Jurkat, Clone E6-1 (cell line): ENCODE results near the gene SORCS1.

ENCODE experiments used
- DNase-seq: peaks from one replicate; pipeline ENCODE4 v3.0.0-alpha.2; 2011; ENCODE audit warnings: low read depth, low spot score
- H3K4me3 ChIP-seq: 2 replicates; pipeline ENCODE4 v1.5.1; 2011; ENCODE audit warnings: mild to moderate bottlenecking, low read length, control low read depth, moderate library complexity

Gene SORCS1

DNA sequence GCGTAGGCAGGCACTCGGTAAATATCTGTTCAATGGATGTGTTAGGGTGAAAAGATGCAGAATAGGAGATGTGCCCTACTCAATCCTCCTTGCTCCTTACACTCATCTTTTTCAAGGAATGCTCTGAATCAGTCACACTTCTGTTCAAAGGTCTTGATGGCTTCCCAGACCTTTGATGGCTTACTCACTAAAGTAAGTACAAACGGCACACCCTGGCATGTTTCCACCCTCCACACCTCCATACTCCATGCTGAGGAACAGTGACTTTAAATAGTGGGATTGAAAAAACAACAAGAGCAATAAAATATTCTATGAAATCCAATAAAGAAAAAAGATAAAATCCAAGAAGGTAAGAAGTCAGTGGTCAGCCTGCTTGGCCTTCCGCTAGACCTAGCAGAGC, 569.2 kb downstream of the SORCS1 start:
- H3K4me3 ChIP-seq: no peak overlapping the region
- DNase-seq: no peak

- no peak for DNase-seq
- no peak overlapping the region for H3K4me3 ChIP-seq
These were observed 570.6 kb downstream of the SORCS1 start for GRCh38 chr10:106593876-106594275.

DNA sequence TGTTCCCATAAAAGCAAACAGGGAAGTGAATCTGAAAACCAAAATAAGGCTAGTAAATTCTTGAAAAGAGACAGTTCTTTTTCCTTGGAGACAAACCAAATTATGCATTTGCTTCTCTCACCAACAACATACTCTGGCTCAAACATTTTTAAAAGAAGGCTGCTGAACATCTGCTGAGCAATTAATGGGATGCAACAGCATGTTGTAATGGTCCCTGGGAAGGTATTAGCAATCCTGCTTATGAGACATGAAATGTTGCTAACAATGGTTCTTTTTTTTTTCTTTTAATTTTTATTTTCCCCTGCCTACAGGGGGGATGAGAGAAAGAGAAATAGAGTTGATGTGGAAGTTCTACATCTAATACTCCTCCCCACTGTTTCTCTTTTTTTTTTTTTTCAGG, 572.1 kb downstream of the SORCS1 start:
- H3K4me3 ChIP-seq: no peak overlapping the region
- DNase-seq: no peak

- H3K4me3 ChIP-seq: no peak overlapping the region
- no peak for DNase-seq
These were observed 582.2 kb downstream of the SORCS1 start for GRCh38 chr10:106582291-106582690.

- no peak overlapping the region for H3K4me3 ChIP-seq
These were observed 586.8 kb downstream of the SORCS1 start for GRCh38 chr10:106577756-106578155.

DNA sequence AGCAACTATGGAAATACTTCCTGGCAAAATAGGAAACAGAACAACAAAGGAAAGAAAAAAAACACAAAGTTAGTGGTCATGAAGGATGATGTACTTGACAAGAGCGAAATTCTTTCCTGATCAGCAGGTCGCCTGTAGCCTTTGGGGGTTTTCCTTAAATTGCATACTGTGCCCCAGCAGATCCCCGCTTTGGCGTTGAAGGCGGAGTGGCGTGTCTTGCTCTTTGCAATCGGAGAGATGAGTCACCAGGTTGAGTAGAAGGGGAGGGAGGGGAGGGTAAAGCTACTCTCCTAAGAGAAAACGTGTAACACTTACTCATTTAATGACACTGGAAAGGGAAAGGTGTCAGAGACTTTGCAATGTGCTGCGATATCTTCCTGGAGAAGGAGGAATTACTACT, 587.2 kb downstream of the SORCS1 start:
- no peak overlapping the region for H3K4me3 ChIP-seq
- no peak for DNase-seq

More at GRCh38 chr10:106577756-106578155, 586.8 kb downstream of the SORCS1 start:
- DNase-seq: no peak

DNA sequence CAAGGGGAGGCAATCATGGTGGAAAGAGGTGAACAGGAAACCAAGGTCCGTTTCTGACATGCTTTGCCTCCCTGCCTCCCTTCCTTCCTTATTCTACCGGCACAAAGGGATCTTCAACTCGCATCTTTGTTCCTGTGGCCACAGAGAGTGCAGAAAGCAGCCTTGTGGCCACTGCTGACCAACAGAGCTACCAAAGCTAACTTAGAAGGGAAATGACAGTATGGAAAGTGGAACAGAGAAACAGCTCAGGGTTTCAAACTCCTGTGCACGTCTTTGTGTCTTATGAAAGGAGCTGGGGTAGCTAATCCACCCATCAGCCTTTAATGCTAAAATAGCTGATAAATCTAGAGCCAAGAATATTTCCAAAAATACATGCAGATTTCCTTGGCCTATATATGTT, 588.0 kb downstream of the SORCS1 start:
- DNase-seq: no peak
- H3K4me3 ChIP-seq: no peak overlapping the region

DNA sequence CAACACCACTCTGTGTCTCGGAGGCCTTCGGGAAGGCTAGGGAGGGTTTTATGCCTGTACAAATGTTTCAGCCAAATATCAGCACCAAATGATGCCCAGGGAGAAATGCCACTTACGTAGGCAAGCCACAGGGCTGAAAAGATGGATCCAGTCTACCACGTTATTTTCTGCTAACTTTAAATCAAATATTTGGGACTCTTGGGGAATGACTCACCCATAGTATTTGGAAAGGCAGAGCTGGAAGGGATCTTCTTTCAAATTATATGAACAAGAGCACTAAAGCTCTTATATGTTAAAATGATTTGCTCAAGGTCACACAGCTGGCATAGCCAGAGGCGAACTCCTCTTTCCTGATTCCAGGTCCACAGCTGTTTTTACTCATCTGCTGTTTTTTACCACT, 591.4 kb downstream of the SORCS1 start:
- no peak overlapping the region for H3K4me3 ChIP-seq
- no peak for DNase-seq

GRCh38 chr10:106571192-106571946, 593.1 kb downstream of the SORCS1 start:
- DNase-seq: no peak
- H3K4me3 ChIP-seq: no peak overlapping the region

GRCh38 chr10:106570268-106570667, 594.2 kb downstream of the SORCS1 start:
- H3K4me3 ChIP-seq: no peak overlapping the region
- DNase-seq: no peak

- H3K4me3 ChIP-seq: no peak overlapping the region
- DNase-seq: no peak
These were observed 596.9 kb downstream of the SORCS1 start for GRCh38 chr10:106567629-106568028.

DNA sequence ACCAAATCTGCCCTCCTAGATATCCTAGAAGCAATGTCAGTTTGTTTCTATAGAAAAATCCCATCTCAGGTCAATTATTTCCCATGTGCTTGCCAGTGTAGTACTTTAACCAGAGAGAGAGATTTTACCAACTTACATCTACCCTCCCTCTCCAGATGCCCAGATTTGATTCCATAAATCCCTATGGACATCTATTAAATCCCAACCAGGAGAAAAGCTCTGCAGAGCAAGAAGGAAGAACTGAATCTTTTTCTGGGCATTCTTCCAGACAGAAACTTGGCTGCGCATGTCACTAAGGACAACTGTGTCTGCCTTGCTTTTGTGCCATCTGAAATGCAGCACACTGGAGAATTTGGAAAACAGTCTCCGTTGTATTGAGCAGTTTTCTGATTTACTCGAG, 597.6 kb downstream of the SORCS1 start:
- no peak for DNase-seq
- no peak overlapping the region for H3K4me3 ChIP-seq

GRCh38 chr10:106565546-106565945, 599.0 kb downstream of the SORCS1 start:
- no peak overlapping the region for H3K4me3 ChIP-seq

DNA sequence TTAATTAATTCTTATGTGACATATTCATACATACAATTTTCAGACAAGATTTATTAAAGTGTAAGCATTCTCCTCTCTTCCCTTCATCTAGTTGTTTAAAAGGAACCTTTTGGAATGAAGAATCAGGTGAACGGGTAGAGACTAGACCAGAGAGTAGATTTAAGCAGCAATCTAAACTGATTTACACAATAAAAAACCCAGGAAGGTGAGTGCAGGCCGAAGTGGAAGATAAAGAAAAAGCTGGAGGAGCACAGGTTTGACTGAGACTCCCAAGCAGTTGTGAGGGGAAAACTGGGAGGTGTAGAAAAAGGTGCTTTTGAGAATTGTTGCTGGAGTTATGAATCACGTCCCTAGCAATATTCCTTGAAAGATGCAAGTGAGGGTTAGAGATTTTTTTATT, 601.1 kb downstream of the SORCS1 start:
- H3K4me3 ChIP-seq: no peak overlapping the region
- no peak for DNase-seq

More at GRCh38 chr10:106565546-106565945, 599.0 kb downstream of the SORCS1 start:
- no peak for DNase-seq

DNA sequence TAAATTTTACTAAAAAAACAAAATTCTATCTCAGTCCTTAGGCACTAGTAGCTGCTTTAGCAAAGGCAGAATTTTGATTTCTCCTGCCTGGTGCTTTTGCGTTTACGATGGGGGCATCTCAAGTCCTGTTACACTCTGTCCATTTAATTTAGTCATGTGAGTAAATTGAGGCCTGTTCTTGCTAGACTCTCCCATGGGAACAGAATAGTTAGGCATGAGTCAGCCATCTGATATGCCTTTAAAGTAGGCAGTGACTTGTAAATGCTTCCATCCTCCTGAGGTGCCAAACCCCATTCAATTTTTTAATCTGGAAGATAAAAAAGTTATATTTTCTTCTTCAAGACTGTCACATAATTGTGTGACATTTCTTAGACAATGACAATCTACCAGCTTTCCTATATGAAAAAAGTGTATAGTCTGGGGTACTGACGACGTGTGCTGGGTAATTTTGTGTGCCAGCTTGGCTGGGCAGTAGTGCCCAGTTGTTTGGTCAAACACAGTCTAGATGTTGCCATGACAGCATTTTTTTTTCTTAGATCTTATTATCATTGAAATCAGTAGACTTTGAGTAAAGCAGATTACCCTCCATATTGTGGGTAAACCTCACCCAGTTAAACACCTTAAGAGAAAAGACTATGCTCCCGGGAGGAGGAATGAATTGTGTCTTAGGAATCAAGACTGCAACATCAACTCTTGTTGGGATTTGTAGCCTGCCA, 603.4 kb downstream of the SORCS1 start:
- no peak overlapping the region for H3K4me3 ChIP-seq
- DNase-seq: no peak

DNA sequence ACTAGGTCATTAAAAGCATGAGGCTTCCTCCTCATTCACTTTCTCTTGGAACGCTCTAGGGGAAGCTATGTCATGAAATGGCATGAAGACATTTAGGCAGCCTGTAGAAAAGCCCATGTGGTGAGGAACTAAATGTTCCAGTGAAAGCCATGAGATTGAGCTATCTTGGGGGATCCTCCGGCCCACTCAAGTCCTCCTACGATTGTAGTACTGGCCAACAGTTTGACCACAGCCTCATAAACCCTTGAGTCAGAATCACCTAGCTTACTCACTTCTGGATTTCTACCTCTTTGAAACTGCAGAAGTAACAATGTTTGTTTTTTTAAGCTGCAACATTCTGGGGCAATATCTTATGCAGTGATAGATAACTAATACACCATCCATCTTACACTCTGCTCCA, 605.1 kb downstream of the SORCS1 start:
- no peak overlapping the region for H3K4me3 ChIP-seq
- no peak for DNase-seq

DNA sequence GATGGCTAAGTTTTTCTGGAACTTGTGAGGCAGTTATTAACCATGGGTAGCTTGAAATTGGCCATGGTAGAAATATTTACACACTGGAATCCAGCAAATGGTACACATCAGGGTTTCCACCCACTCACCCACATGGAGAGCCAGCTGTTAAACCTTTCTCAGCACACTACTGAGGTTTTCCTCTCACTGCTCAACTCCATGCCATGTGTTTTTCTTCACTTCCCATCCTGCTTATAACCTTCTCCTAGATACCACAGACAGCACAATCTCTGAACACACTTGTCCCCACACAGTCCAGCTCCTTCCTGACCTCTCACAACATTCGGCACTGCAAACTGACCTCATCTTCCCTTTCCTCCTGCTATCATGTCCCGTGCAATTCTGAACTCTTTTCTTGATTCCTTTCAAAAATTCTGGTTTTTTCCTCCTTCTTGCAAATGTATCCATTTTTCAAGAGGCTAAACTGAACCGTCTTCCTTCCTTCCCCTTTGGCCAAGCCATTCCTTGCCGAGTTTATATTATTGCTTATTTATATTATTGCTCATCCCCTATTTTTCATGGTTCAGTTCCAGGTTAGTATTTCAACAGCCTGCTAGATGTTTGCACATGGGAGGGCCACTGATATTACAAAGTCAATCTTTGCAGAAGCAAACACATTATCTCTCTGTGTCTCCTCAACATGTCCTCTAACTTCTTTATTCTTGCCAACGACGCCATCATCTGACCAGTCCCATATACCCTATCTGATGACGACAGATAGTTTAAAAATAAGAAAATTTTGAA, 606.4 kb downstream of the SORCS1 start:
- no peak for DNase-seq
- H3K4me3 ChIP-seq: no peak overlapping the region

GRCh38 chr10:106557053-106557452, 607.5 kb downstream of the SORCS1 start:
- DNase-seq: no peak
- H3K4me3 ChIP-seq: no peak overlapping the region

DNA sequence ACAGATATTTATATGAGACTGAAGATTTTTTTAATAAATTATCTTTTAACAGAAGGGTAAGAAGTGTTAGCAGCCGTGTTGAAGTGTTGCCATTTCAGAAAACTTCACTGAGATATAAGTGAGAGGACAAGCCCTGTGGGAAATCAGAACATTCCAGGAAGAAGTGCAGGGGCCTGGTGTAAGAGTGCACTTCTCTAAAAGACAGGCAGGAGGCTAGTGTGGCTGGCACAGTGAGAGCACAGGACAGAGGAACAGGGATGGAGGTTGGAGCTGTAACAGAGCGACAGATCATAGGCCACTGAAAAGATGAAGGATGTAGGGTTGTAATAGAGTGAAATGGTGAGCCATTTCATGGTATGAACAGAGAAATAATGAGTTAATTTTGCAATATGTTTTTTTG, 608.9 kb downstream of the SORCS1 start:
- H3K4me3 ChIP-seq: no peak overlapping the region

GRCh38 chr10:106551501-106552062, 612.9 kb downstream of the SORCS1 start:
- no peak for DNase-seq
- H3K4me3 ChIP-seq: no peak overlapping the region

More for the DNA sequence above, 608.9 kb downstream of the SORCS1 start:
- DNase-seq: no peak
